ENCODE measurements around the gene SCNN1G.

- TF ChIP-seq CTCF (conservative IDR thresholded peaks at IDR 0.05 in 1 of 2, IDR thresholded peaks at IDR 0.05 in 1 of 2; ENCODE audit: low read depth in 1 of 2, low read length in 2 of 2) = no peak
- TF ChIP-seq EZH2 (IDR thresholded peaks at IDR 0.05; ENCODE audit: low read length, missing control alignments) = no peak
Observed at GRCh38 chr16:23145608-23146007, 36.9 kb upstream of the SCNN1G start.

All from fibroblast of lung (primary cell).